IgD-negative memory B cell (primary cell): ENCODE measurements around the gene RBM5. TPM values are rescaled to one million over a fixed set of nuclear protein-coding genes. Genes with fewer than 3 reads are reported as not detected.
A peak's percentile ranks its signal among the peaks of the same experiment; 100 is the strongest.

Experiments
- H3K27ac Mint-ChIP-seq, 3 donors: one replicate each; pipeline ENCODE4 v1.8.0; 2020 to 2022; ENCODE audit warnings: mild to moderate bottlenecking in 3 of 3, mixed read lengths in 3 of 3, moderate library complexity in 1 of 3
- H3K27me3 Mint-ChIP-seq: one replicate; pipeline ENCODE4 v1.8.0; 2021; ENCODE audit warnings: mixed read lengths
- H3K36me3 Mint-ChIP-seq: one replicate; pipeline ENCODE4 v1.8.0; 2020; ENCODE audit warnings: mild to moderate bottlenecking, mixed read lengths
- H3K4me1 Mint-ChIP-seq, 3 donors: one replicate each; pipeline ENCODE4 v1.8.0; 2020 to 2022; ENCODE audit warnings: mixed read lengths in 3 of 3, mild to moderate bottlenecking in 1 of 3
- H3K4me3 Mint-ChIP-seq, 4 donors: one replicate each; pipeline ENCODE4 v1.8.0; 2020 to 2022; ENCODE audit warnings: mild to moderate bottlenecking in 4 of 4, mixed read lengths in 4 of 4, moderate library complexity in 3 of 4
- H3K9me3 Mint-ChIP-seq, 3 donors: one replicate each; pipeline ENCODE4 v1.8.0; 2020 to 2021; ENCODE audit warnings: mixed read lengths in 3 of 3, mild to moderate bottlenecking in 1 of 3
- polyA plus RNA-seq: library from polyadenylated mRNA; unstranded; fragments of 300-500 nt; fragmentation: Illumina TruSeq; gene quantifications from one replicate; pipeline ENCODE4 v1.2.3, GENCODE V29; 2021

The RBM5 gene
- polyA plus RNA-seq, 1 donor from 2014 or later, result 47.4 TPM

GRCh38 chr3:50157827-50158529, 69.3 kb downstream of the RBM5 start:
- H3K36me3 Mint-ChIP-seq, result no peaks in the 10 kb centered on the region
- no peak overlapping the region for H3K4me3 Mint-ChIP-seq

GRCh38 chr3:50158530-50159146, 69.9 kb downstream of the RBM5 start:
- Mint-ChIP-seq H3K9me3 (no peaks in the 10 kb centered on the region), H3K27me3 (peaks cover 13% of the 10 kb centered on the region), H3K27ac (no peak overlapping the region), H3K4me3 (no peak overlapping the region), H3K36me3 (no peaks in the 10 kb centered on the region), H3K4me1 (peaks cover 0 to 7% (median 2%) of the 10 kb centered on the region in 3 donors)

More at GRCh38 chr3:50157827-50158529, 69.3 kb downstream of the RBM5 start:
- Mint-ChIP-seq H3K4me1 (peaks cover 0 to 7% (median 2%) of the 10 kb centered on the region in 3 donors), H3K27ac (no peak overlapping the region), H3K9me3 (no peaks in the 10 kb centered on the region), H3K27me3 (peaks cover 17% of the 10 kb centered on the region)

- Mint-ChIP-seq H3K36me3 (no peaks in the 10 kb centered on the region), H3K9me3 (no peaks in the 10 kb centered on the region), H3K27ac (no peak overlapping the region), H3K4me1 (peaks cover 0 to 3% (median 0%) of the 10 kb centered on the region in 3 donors), H3K4me3 (no peak overlapping the region), H3K27me3 (peaks cover 7% of the 10 kb centered on the region)
Observed at GRCh38 chr3:50160561-50160983, 71.9 kb downstream of the RBM5 start.

GRCh38 chr3:50161320-50161719, 72.6 kb downstream of the RBM5 start:
- Mint-ChIP-seq H3K36me3 (no peaks in the 10 kb centered on the region), H3K27me3 (no peaks in the 10 kb centered on the region), H3K27ac (no peak overlapping the region), H3K9me3 (no peaks in the 10 kb centered on the region), H3K4me1 (no peaks in the 10 kb centered on the region), H3K4me3 (no peak overlapping the region)

GRCh38 chr3:50162034-50162883, 73.5 kb downstream of the RBM5 start:
- Mint-ChIP-seq H3K4me3 (no peak overlapping the region), H3K27me3 (no peaks in the 10 kb centered on the region), H3K27ac (no peak overlapping the region), H3K4me1 (no peaks in the 10 kb centered on the region), H3K9me3 (no peaks in the 10 kb centered on the region), H3K36me3 (no peaks in the 10 kb centered on the region)

GRCh38 chr3:50163572-50164455, 75.1 kb downstream of the RBM5 start:
- Mint-ChIP-seq H3K4me1 (no peaks in the 10 kb centered on the region), H3K27ac (no peak overlapping the region), H3K36me3 (peaks cover 3% of the 10 kb centered on the region), H3K4me3 (no peak overlapping the region), H3K27me3 (peaks cover 4% of the 10 kb centered on the region), H3K9me3 (no peaks in the 10 kb centered on the region)

GRCh38 chr3:50164481-50164880, 75.8 kb downstream of the RBM5 start:
- Mint-ChIP-seq H3K27me3 (peaks cover 4% of the 10 kb centered on the region), H3K27ac (no peak overlapping the region), H3K4me3 (no peak overlapping the region), H3K4me1 (no peaks in the 10 kb centered on the region), H3K9me3 (no peaks in the 10 kb centered on the region), H3K36me3 (peaks cover 3% of the 10 kb centered on the region)

GRCh38 chr3:50164984-50165909, 76.5 kb downstream of the RBM5 start:
- H3K36me3 Mint-ChIP-seq, result peaks cover 3% of the 10 kb centered on the region
- H3K27me3 Mint-ChIP-seq, result peaks cover 5% of the 10 kb centered on the region
- no peaks in the 10 kb centered on the region for H3K4me1 Mint-ChIP-seq
- H3K27ac Mint-ChIP-seq, result no peak overlapping the region
- H3K9me3 Mint-ChIP-seq, result no peaks in the 10 kb centered on the region
- no peak overlapping the region for H3K4me3 Mint-ChIP-seq

- Mint-ChIP-seq H3K9me3 (no peaks in the 10 kb centered on the region), H3K27ac (no peak overlapping the region), H3K36me3 (peaks cover 3% of the 10 kb centered on the region), H3K4me3 (no peak overlapping the region), H3K4me1 (no peaks in the 10 kb centered on the region), H3K27me3 (peaks cover 5% of the 10 kb centered on the region)
Observed at GRCh38 chr3:50165910-50166538, 77.3 kb downstream of the RBM5 start.

GRCh38 chr3:50166620-50167019, 77.9 kb downstream of the RBM5 start:
- Mint-ChIP-seq H3K27me3 (peaks cover 5% of the 10 kb centered on the region), H3K27ac (no peak overlapping the region), H3K4me3 (no peak overlapping the region), H3K4me1 (no peaks in the 10 kb centered on the region), H3K9me3 (no peaks in the 10 kb centered on the region), H3K36me3 (peaks cover 3% of the 10 kb centered on the region)

- Mint-ChIP-seq H3K4me3 (no peak overlapping the region), H3K27ac (peak overlapping the region in 1 of 3 donors; percentile 80), H3K27me3 (peaks cover 5% of the 10 kb centered on the region), H3K36me3 (peaks cover 3% of the 10 kb centered on the region), H3K9me3 (no peaks in the 10 kb centered on the region), H3K4me1 (no peaks in the 10 kb centered on the region)
Observed at GRCh38 chr3:50167069-50167840, 78.5 kb downstream of the RBM5 start.

GRCh38 chr3:50167841-50168209, 79.1 kb downstream of the RBM5 start:
- Mint-ChIP-seq H3K36me3 (peaks cover 3% of the 10 kb centered on the region), H3K27me3 (peaks cover 5% of the 10 kb centered on the region), H3K4me1 (no peaks in the 10 kb centered on the region), H3K27ac (no peak overlapping the region), H3K9me3 (no peaks in the 10 kb centered on the region), H3K4me3 (no peak overlapping the region)

GRCh38 chr3:50168388-50168787, 79.7 kb downstream of the RBM5 start:
- Mint-ChIP-seq H3K4me1 (no peaks in the 10 kb centered on the region), H3K27me3 (peaks cover 5% of the 10 kb centered on the region), H3K36me3 (peaks cover 3% of the 10 kb centered on the region), H3K27ac (no peak overlapping the region), H3K9me3 (no peaks in the 10 kb centered on the region), H3K4me3 (no peak overlapping the region)
